Right renal pelvis (tissue), 4 donors: ENCODE data around the gene C1QTNF9B. TPM values are rescaled to one million over a fixed set of nuclear protein-coding genes. Genes with fewer than 3 reads are reported as not detected.
"Not testable (repeated sequence)": the region's sequence is repeated elsewhere in the genome, so short reads cannot be mapped to it uniquely, and the experiment has no call there.

Experiments used
- DNase-seq, 4 donors: peaks; one replicate each; pipeline ENCODE4 v3.0.0-alpha.2; 2013; ENCODE audit warnings: low read depth in 4 of 4, low spot score in 3 of 4, missing footprints in 1 of 4
- polyA plus RNA-seq, 4 donors: library from polyadenylated mRNA; unstranded; fragments of 120-200 nt; gene quantifications; one replicate each; pipeline ENCODE4 v1.2.1, GENCODE V29; 2013; ENCODE audit not compliant: insufficient read length in 4 of 4

Gene C1QTNF9B
- polyA plus RNA-seq, 4 donors: 0.10 to 0.60 (median 0.18) TPM

- DNase-seq: no peak
These were observed 799 bp upstream of the C1QTNF9B start for GRCh38 chr13:23898101-23898500.

- DNase-seq: not testable (repeated sequence)
These were observed 2.6 kb downstream of the C1QTNF9B start for GRCh38 chr13:23894746-23895145.

GRCh38 chr13:23893791-23894190 is 3.5 kb downstream of the C1QTNF9B start:
- DNase-seq: not testable (repeated sequence)

- no peak for DNase-seq
These were observed 7.4 kb downstream of the C1QTNF9B start for GRCh38 chr13:23889615-23890607.

GRCh38 chr13:23888658-23889614 is 8.4 kb downstream of the C1QTNF9B start, which contains the start of gene MIPEP:
Gene MIPEP (minus strand): TSS chr13:23889400. CDS start chr13:23889320, 80 bp downstream.
- peak; percentile 87 to 93 (median 91) for DNase-seq

GRCh38 chr13:23884361-23884760 is 12.9 kb downstream of the C1QTNF9B start:
- DNase-seq: not testable (repeated sequence)

- no peak for DNase-seq
These were observed 14.0 kb downstream of the C1QTNF9B start for GRCh38 chr13:23883255-23883654.

- DNase-seq: not testable (repeated sequence)
These were observed 15.9 kb downstream of the C1QTNF9B start for GRCh38 chr13:23881402-23881800.

- DNase-seq: not testable (repeated sequence)
These were observed 16.6 kb downstream of the C1QTNF9B start for GRCh38 chr13:23880493-23881401.

- no peak for DNase-seq
These were observed 20.0 kb downstream of the C1QTNF9B start for GRCh38 chr13:23877286-23877685.

- DNase-seq: no peak
These were observed 21.0 kb downstream of the C1QTNF9B start for GRCh38 chr13:23876265-23876664.

- DNase-seq: no peak
These were observed 25.6 kb downstream of the C1QTNF9B start for GRCh38 chr13:23871616-23872220.

GRCh38 chr13:23870356-23871140 is 26.8 kb downstream of the C1QTNF9B start:
- DNase-seq: no peak

- DNase-seq: no peak
These were observed 28.8 kb downstream of the C1QTNF9B start for GRCh38 chr13:23868521-23868920.

GRCh38 chr13:23867027-23867491 is 30.2 kb downstream of the C1QTNF9B start:
- DNase-seq: no peak

GRCh38 chr13:23866420-23867026 is 30.8 kb downstream of the C1QTNF9B start:
- no peak for DNase-seq

- no peak for DNase-seq
These were observed 31.4 kb downstream of the C1QTNF9B start for GRCh38 chr13:23865906-23866305.

- DNase-seq: no peak
These were observed 32.3 kb downstream of the C1QTNF9B start for GRCh38 chr13:23865026-23865425.
